ENCODE measurements around the gene PDE11A.

Gene PDE11A

DNA sequence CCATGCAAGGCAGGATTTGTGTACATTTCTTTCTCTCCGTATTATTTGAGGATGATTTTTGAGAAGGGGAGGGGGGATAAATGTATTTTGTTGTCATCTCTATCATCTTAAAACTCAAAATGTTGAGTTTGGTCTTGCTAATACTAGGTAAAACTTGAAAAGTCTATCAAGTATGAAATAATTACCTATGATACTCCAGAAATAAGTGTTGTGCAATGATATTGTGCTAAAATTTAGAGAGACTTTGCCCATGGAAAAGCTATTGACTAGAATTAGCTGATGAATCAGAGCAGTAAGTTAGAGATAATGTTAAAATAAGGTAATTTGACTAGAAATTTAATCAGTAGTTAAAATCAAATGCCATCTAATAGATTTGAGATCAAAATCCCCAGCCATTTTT lies 356.1 kb downstream of the PDE11A start:
- no peak for DNase-seq (ENCODE audit: low read depth)
- no peak overlapping the region for H3K4me3 ChIP-seq (ENCODE audit: low read depth, low read length)
- TF ChIP-seq, protein P1, sequence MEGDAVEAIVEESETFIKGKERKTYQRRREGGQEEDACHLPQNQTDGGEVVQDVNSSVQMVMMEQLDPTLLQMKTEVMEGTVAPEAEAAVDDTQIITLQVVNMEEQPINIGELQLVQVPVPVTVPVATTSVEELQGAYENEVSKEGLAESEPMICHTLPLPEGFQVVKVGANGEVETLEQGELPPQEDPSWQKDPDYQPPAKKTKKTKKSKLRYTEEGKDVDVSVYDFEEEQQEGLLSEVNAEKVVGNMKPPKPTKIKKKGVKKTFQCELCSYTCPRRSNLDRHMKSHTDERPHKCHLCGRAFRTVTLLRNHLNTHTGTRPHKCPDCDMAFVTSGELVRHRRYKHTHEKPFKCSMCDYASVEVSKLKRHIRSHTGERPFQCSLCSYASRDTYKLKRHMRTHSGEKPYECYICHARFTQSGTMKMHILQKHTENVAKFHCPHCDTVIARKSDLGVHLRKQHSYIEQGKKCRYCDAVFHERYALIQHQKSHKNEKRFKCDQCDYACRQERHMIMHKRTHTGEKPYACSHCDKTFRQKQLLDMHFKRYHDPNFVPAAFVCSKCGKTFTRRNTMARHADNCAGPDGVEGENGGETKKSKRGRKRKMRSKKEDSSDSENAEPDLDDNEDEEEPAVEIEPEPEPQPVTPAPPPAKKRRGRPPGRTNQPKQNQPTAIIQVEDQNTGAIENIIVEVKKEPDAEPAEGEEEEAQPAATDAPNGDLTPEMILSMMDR (conservative IDR thresholded peaks at IDR 0.05; ENCODE audit: low read depth, low read length) = no peak

DNA sequence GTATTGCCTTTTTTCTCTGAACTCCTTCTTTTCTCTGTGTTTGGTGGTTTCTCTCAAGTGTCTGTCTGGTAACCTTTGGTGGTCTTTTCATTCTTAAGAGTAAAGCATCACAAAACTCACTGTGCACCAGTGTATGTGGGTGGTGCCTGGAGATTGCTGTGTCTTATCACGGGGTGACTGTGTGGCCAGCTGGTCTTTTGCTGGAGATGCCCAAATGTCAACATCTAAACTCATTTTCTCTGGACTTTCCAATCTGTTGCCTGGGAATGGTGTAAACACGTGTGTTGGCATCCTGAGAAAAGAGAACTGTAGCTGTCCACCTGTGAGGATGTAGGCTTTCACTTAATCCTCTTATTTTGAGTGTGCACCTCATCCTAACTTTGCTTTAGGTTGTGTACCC lies 356.8 kb downstream of the PDE11A start:
- no peak overlapping the region for H3K4me3 ChIP-seq (ENCODE audit: low read depth, low read length)
- TF ChIP-seq, protein P1 (conservative IDR thresholded peaks at IDR 0.05; ENCODE audit: low read depth, low read length) = no peak
- DNase-seq (ENCODE audit: low read depth) = no peak

DNA sequence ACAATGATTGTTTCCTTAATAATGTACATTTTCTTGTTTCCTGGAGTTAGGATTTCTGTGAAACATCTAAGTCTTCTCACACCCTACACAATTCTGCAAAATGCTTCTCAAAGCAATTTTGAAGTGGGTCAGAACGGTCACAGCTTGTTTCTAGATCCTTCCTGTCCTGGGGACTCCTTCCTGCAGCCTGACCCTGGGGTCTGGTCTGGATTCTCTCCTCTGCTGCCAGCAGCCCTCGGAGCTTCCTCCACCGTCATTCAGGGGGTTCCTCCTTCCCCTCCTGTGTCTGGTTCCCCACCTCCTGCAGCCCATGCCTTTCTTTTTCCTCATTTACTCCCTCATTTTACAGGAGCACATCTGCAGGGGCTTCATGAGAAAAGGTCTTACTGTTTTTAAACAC lies 357.9 kb downstream of the PDE11A start:
- DNase-seq (ENCODE audit: low read depth) = no peak
- TF ChIP-seq, protein P1 (conservative IDR thresholded peaks at IDR 0.05; ENCODE audit: low read depth, low read length) = no peak

DNA sequence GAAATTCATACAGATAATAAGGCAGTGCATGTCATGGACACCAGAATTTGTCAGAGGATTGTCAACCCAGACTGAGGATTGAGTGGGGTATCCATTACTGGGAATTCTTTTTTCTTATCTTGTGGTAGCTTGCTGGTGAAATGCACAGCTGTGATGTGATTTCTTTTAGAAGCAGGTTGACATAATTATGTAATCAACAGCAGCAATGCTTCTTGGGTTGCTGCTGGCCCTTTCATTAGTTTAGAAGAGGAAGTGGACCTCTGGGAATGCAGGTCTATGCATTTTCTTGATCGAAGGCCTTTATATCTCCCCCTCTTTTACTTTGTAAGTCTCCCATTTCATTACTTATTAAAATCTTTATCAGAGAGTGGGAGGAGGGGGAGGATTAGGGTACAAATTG lies 360.1 kb downstream of the PDE11A start:
- DNase-seq (ENCODE audit: low read depth) = no peak
- TF ChIP-seq, protein P1 (conservative IDR thresholded peaks at IDR 0.05; ENCODE audit: low read depth, low read length) = no peak
- no peak overlapping the region for H3K4me3 ChIP-seq (ENCODE audit: low read depth, low read length)

More for the DNA sequence above, 357.9 kb downstream of the PDE11A start:
- no peak overlapping the region for H3K4me3 ChIP-seq (ENCODE audit: low read depth, low read length)

DNA sequence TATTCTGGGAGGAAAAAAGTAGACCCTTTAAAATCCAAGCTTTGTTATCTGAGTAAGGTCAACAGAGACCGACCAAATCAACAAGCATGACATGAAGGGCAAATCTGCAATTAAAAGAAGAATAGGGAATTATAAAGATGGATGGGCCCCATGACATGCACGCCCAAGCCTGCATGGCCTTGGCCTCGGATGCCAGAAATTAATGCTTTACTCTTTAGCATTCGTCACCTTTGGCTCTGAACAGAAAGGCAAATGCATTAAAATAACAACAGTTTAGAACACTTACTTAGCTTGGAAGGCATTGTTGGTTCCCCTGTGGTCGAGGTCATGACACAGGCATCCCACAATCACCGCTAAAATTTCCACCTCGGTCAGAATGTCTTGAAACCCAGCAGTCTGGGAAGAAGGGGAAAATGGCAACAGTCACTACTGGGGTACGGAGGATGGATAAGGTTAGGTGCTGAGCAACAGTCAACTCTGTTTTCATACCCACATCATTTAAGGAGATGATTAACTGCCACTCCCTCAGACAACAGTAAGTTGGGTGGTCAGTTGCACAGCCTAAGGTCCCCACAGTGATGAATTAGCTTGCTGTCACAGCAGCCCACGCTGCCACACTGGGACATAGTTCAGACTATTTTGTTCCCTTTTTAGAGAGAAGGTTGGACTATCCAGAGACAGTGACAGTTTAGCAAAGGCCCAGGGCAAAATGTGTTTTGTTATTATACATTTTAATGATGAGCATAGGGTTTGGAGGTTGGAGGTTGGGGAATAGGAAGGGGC lies 360.9 kb downstream of the PDE11A start:
- H3K4me3 ChIP-seq (ENCODE audit: low read depth, low read length) = no peak overlapping the region
- TF ChIP-seq, protein P1 (conservative IDR thresholded peaks at IDR 0.05; ENCODE audit: low read depth, low read length) = no peak
- no peak for DNase-seq (ENCODE audit: low read depth)

DNA sequence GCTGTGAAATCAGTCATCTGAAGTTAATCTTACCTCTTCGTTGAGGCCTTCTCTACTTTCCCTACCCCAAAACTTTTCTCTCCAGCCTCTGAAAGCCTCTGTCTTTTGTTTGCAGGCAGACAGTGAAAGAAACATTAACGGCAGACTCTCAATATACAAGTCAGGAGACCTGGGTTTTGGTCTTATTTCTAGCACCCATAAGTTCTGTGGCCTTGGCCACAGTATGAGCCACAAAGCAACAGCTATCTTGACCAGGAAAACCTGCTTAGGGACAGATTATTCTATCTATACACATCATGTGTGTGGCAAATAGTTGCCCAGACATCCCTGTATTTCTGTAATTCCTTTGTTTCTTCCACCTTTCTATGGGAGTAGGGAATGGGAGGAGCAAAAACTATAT lies 361.7 kb downstream of the PDE11A start:
- TF ChIP-seq, protein P1 (conservative IDR thresholded peaks at IDR 0.05; ENCODE audit: low read depth, low read length) = no peak
- no peak overlapping the region for H3K4me3 ChIP-seq (ENCODE audit: low read depth, low read length)
- DNase-seq (ENCODE audit: low read depth) = no peak

DNA sequence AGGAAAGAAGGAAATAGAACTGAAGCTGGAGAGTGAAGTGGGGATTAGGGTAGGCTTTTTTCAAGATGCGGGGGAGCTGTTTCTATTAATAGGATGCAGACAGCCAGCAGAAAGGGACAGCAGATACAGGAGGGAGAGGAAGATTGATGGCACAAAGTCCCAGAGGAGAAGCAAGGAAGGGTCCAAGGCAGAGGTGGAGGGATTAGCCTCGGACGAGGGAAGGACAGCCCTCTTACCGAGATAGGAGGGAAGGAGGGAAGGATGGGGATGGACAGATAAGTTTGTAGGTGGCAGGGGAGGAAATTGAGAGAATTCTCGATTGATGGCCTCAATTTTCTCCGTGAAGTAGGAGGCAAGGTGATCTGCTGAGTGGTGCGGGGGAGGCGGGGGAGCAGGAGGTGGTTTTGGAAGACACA lies 362.6 kb downstream of the PDE11A start:
- no peak for DNase-seq (ENCODE audit: low read depth)
- no peak overlapping the region for H3K4me3 ChIP-seq (ENCODE audit: low read depth, low read length)
- TF ChIP-seq, protein P1 (conservative IDR thresholded peaks at IDR 0.05; ENCODE audit: low read depth, low read length) = no peak

All from choroid plexus epithelial cell (primary cell).